GM18861 (cell line): ENCODE results near the gene MAP4K2.

Experiments used
- ATAC-seq: cut with Tn5 transposase; IDR thresholded peaks from one replicate; pipeline ENCODE4 v1.9.1; 2021; ENCODE audit not compliant: unreplicated experiment

MAP4K2 gene

DNA sequence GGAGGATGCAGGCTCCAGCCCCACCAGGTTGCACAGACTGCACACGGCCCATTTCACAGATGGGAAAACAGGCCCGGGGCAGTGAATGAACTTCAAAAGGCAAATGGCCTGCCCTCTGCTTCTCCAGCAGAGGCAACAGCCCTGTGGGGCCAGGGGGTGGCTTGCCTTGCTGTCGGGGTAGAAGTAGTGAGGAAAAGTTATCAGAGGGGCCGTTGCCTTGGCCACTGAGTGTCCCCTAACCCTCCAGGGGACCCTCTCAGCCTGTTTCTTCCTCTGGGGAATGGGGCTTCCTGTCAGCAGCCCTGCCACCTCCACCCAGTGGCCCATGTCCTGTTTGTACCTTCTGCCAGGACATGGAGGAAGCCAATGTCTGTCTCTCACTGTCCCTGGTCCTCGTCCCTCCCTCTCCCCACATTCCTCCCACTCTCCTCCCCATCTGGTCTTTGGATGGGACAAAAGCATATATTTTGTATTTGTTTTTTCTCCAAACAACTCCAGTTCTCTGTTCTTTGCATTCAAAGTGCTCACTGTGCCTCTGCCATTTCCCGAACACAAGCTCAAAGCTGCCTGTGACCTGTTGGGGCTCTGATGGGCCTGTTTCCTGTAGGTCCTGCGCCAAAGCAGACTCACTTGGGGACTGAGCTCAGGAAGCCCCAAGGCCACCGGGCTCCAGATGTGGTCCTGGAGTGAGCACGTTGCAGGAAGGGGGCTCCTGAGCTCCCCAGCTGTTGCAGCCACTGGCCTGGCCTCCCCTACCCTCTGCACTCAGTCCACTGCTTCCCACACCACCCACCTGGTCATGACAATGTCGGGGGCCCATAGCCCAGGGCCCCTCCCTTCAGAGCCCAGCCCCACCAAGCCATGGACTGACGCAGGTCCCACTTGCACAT lies 9.5 kb downstream of the MAP4K2 start:
- ATAC-seq: no peak

DNA sequence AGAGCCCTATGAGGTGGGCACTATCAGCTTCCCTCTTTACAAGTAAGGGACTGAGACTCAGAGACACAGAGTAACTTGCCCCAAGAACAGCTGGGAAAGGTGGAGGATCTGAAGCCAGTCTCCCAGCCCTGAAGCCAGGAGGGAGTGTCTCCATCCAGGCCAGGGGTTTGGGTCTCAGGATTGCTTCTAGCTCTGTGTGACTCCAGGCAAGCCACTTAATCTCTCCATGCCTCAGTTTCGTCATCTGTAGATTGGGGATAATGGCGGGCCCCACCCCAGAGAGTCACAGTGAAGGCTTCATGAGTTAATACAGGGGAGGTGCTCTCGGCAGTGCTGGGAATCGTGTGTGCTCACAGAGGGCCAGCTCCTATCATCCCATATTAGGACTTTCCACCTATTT lies 10.5 kb downstream of the MAP4K2 start:
- no peak for ATAC-seq

DNA sequence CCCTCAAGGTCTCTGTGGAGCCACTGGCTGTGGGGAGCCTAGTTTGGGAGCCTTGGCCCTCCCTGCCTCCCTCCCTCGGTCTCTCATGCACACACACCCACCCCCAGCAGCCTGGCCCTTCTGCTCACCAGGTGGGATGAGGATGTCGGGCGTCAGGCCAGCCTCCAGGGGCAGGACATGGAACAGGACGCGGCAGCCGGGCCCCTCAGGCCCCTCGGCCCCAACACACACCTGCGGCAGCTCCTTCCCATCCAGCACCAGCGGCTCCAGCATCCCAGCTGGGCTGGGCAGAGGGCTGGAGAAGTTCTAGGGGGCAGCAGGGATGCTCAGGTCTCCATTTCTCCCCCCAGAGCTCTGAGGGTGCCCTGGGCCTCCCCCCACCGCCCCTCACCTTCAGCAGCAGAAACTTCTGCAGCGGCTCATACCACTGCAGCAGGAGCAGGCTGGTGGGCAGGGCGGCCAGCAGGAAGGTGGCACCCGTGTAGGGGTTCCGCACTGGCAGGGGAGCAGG lies 11.2 kb downstream of the MAP4K2 start:
- no peak for ATAC-seq

DNA sequence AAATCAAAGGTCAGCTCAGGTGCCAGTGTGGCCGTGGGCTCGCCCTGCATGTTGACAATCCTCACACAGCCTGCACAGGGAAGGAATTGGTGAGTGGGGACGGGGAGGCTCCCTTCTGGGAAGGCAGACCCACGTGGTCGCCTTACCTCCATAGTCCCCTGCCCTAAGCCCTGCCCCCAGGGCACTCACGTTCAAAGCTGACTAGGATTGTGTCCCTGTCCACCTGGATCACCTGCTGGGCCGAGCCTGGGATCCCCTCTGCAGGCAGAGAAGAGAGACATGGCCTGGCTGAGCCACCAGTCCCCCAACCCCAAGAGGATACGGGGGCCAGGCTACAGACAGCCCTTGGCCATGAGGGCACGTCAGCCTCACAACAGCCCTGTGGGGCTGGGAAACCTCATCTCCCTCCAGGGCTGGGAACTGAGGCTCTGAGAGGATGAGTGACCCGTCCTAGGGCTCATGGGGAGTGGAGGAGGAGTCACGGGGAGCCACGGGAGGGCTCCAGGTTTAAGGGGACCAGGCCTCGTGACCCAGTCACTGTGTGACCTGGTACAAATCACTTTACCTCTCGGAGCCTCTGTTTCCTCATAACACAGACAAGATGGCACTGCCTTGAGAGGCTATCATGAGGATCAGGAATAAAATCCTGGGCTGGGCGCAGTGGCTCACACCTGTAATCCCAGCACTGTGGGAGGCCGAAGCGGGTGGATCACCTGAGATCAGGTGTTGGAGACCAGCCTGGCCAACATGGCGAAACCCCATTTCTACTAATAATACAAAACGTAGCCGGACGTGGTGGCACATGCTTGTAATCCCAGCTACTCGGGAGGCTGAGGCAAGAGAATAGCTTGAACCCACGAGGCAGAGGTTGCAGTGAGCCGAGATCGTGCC lies 12.6 kb downstream of the MAP4K2 start:
- no peak for ATAC-seq

DNA sequence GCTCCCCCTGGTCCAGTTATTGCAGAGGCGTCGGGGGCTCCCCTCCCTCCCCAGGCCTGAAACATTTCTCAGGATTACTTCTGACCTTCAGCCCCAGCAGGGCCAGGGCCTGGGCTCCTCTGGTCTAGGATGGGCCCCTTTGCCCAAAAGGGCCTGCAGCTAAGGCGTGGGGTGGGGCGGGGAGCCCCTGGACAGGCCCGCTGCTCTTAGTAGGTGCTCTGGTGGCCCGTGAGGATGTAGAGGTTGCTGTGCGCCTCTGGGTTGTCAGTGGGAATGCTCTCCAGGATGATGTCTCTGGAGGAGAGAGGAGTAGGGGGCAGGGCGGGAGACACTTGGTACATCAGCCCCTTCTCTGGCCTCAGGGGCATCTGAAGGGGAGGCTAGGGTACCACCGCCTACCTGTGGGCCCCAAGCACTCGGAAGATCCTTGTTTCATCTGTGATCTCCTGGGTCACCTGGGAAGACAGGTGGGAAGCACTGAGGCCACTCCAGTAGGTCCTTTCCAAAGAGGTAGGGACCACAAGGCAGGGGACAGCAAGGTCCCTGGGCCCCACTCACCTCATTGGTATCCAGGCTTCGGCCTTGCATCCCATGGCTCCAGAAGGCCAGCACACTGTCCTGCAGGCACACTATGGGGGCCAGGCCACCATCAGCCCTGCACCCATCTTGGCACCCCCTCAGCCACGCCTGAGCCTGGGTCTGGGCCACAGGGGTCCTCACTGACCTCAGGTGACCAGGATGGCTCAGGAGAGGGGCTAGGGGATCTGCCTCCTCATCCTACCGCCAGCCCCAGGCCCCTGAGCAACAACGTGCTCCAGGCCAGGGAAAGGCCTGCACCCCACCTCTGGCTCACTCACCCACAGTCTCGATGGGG lies 13.4 kb downstream of the MAP4K2 start:
- ATAC-seq: no peak

DNA sequence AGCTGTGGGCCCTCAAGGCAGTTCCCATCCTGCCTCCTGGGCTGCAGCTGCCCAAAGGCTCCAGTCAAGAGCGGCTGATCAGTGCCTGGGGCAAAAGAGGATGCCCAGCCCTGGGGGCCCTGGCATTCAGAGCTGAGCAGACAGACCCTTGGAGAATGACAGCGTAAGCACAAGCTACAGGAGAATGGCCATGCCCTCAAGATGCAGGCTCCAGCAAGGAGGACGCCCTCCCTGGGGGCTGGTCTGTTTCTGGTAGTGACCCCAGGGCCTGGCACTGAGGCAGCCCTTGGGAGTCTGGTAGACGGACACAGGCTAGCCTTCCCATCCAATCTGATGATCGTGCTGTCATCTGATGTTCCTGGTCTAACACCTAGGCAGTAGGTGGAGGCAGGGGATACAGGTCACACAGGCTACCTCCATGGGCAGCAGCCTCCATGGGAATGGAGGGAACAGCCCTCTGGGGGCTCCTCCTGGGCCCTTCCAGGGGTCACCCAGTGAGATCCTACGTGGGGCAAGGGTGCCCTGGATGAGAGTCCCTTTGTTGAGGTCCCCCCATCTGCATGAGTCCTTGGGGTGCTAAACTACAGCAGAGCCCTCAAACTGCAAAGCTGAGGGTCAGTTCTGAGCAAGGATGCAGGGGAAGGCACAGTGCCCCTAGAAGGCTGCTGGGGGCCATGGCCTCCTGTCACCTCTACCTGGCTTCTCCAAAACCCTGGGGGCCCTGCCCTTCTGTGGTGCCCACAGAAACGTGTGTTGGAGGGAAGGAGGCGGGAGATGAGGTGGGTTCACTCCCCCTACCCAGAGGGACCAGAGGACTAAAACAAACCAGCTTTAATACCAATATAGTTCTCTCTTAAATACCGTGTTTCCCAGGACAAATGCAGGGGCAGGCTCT lies 14.4 kb downstream of the MAP4K2 start:
- ATAC-seq: no peak

DNA sequence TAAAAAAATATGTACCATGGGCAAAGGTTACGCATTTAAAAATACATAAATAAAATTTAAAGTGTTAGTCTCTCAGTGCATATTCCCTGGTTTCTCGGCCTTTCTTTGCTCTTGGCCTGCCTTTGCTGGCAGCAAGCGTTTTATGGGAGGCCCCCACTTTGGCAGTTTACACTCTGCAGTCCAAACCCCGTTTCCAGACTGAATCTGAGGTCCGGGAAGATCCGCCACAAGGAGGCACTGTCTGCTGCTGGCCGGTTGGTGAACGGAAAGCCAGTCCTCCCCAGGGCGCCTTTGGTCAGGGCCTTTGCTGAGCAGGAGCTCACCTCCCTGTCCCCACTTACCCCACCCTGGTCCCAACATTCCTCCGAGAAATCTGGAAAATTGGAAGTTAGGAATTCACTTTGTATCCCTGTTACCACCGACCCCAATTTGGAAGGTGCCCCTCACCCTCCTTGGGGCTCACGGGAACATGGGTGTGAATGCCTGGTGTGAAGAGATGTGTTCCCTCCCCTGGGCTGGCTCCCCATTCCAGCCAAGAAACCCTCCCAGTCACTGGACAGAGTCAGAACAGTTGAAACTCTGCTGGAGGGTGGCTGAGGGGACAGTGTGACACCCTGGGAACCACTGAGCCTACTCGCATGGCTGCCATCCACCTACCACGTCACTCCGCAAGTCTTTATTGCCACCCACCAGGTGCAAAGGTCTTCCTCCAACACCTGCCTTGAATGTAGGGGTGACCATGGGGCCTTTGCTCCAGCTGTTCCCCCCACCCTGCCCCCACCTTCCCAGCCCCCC lies 15.3 kb downstream of the MAP4K2 start:
- ATAC-seq: no peak

DNA sequence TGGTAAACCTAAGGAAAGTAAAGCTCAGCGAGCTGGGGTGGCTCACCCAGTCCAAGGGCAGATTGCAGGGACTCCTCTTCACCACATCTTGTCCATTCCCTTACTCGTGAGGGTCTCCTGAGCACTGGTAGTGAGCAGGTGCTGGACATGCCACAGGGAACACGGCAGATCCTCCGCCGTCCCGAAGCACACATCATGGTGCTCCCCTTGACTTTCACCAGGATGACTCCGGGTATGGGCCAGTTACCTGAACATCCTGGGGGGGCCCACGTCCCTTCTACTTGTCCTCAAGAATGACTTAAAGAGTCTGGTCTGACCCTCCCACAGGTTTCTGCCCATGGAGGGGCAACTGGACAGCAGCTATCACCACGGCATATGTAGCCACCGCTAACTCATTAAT lies 16.7 kb downstream of the MAP4K2 start:
- no peak for ATAC-seq

DNA sequence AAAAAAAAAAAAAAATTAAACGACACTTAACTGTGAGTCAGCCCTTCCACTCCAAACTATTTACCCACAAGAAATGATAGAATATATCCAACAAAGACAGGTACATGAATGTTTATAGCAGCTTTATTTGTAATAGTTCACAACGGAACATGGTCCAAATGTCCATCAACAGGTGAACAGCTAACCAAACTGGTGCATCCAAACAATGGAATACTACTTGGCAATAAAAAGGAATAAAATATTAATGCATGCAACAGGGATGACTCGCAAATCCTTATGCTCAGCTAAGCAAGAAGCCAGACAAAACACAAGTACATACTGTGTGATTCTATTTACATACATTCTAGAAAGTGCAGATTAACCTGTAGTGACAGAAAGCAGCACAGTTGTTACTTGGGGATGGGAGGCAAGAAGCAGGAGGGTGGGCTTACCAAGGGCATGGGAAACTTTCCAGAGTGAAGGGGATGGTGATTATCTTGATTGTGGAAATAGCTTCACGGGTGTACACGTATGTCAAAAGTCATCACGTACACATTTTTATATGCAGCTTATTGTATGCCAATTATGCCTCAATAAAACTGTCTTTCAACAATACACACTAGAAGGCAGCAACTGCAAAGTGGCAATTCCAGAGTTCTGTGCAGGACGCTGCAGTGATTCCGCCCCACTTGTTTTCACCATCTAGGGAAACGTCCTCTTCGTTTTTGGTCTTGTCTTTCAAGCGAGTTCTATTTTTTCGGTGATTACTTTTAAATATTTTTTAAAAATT lies 18.0 kb downstream of the MAP4K2 start:
- ATAC-seq: no peak

DNA sequence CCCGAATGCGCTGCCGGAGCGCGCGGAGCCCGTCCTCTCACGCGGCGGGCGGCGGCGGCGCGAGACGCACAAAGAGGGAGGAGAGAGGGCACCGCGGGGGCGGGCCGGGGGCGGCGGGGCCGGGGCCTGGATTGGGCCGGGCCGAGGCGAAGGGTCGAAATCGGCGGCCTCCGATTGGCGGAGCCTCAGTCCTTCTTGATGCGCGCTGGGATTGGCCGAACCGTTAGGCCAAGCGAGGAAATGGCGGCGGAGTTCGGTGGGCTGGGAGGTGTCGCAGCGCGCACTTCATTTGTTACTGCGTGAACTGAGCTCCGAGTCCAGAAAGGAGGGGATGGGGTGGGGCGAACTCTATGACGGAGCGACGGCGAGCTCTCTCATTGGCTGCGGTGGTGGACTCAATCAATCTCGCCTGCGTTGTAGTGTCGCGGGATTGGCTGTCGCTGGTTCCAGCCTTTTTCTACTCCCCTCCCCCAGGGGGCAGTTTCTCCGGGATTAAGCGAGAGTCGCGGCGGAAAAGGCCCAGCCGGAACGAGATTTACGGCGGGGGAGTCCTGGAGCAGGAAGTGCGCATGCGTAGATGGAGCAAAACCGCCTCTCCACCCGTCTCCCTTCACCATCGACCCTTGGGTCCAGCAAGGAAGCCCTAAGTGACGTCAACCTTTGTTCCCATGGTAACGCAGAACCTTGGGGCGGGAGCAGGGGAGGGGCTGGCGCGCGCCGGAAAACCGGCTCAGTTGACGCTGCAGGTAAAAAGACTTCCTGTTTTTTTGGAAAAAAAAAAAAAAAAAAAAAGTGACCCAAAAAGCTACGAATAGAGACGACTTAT lies 24.3 kb downstream of the MAP4K2 start, which contains the start of gene SF1:
SF1 (minus strand) TSS at position 70 of the 826 bp plus-strand sequence. CDS start 150 bp downstream, outside the sequence.
- peak; percentile 60 for ATAC-seq

DNA sequence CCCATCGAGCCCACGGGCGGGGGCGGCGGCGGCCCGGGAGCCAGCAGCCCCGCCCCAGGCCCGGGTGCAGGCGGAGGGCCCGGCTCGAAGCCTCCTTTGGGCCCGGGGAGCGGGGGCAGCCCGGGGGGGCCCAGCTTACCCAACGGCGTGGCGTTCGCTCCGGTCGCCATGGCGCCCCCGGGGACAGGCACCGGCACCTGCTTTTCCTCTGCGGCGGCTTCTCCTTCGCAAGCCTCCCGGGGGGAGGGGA lies 24.9 kb downstream of the MAP4K2 start:
- ATAC-seq: no peak

DNA sequence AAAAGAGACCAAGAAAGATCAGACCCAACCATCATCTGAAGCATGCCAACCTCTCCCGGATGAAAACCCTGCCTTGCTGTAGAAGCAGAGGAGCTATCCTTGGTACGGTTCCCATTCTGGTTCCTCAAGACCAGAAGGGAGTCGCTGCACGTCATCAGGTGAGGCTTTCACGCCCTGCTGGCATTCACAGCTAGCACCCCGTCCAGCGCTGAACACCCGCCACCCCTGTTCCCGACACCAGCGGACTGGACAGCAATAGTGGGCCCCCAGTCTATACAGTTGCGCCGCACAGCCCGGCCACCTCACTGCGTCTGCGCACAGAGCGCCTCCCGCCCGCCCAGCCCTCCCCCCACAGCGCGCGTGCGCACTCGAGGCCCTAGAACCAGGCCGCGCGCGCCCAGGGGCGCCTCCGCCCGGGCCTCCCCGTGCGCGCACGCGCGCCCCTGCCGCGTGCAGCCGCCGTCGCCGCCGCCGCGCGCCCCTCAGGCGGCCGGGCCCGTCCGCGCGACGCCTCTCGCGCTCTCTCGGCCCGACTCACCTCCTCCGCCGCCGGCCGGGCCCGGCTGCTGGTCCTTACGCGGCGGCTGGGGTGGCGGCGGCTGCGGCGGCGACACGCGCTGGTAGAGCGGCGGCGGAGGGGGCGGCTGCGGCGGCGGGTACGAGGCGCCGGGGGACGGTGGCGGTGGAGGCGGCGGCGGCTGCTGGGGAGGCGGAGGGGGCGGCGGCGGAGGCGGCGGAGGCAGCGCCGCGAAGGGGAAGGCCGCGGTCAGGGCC lies 25.4 kb downstream of the MAP4K2 start:
- ATAC-seq: no peak

DNA sequence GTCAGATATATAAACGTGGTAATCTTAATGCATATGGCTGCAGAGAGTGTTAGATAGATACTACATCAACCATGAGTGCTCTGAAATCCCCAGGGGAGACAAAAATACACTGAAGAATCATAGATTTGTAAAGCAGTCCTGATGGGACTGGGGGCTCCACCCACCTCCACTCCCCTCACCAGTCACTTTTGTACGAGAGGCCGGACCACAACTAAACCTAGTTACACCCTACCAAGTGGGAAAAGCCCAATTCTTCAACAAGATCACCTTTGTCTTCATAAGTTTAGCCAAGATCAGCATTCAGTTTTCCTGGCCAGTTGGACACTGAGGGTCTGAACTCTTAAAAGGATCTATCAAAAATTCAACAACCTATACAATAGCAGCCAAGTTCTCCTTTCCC lies 26.1 kb downstream of the MAP4K2 start:
- ATAC-seq: no peak

DNA sequence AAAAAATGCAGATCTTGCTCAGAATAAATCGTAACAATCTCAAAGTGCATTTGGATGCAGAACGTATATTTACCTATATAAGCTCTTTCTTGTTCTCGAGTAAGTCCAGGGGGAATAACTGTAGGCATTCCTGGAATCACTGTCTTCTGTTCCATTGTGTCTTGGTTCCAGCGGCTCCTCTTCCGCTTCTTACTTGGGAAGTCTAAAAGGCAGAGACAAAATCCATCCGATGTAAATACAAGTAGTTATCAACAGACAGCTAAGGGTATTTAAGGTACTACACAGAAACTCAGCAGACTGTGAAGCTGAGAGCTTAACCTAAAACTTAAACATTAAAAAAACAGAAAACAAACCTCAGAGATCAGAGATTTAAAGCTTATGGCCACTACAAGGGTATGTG lies 26.6 kb downstream of the MAP4K2 start:
- no peak for ATAC-seq

DNA sequence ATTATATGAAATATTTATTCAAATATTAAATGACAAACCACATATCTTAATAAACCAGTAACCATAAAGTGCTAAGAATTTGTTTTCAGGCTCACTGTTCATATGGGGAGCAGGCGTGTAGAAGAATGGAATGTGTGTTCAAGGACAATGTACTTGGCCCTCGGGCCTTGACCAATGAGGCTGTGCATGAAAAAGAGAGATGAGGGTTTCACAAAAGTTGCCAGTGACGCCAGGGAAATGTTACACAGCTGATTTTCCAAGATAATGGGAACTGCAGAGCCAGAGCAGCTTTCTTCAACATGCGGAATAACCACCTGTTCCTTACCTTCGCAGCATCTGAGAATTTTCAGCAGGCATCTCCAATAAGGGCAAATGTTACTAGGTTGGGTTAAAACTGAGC lies 28.9 kb downstream of the MAP4K2 start:
- no peak for ATAC-seq

DNA sequence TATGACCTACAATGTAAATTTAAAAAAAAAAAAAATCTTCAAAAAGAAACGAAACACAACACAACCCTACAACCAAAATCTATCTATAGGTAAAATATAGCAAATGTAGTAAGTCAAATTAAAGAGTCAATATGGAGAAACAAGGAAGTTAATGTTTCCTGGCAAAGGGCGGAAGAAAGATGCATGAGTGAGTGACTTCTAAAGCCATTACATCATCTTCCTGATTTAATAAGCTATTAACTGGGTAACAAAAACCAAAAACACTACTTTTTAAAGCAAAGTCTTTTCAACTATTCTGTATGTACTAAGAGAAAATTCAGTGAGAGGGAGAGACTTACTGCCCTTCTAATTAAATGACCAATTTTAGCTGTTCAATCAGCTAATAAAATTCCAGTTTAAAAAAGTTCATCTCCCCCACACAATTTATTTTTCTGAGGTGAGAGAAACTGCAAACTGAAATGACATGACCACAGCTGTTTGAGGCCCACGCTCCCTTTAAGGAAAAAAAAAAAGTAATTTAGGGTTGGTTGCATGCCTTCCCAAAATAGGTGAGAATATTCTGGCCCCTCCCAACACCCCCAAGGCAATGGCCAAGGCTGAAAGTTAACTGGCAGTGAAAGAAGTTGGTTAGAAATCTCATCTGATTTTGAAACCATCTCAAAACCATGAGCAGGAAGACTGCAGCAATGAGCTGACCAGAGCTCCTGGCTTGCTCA lies 30.6 kb downstream of the MAP4K2 start:
- ATAC-seq: no peak
